GM18861 (cell line): ENCODE measurements around the gene CABP4.
A peak's percentile ranks its signal among the peaks of the same experiment; 100 is the strongest.

Source experiments
- ATAC-seq: cut with Tn5 transposase; IDR thresholded peaks from one replicate; pipeline ENCODE4 v1.9.1; 2021; ENCODE audit not compliant: unreplicated experiment

The CABP4 gene

GRCh38 chr11:67507242-67507863, 52.2 kb downstream of the CABP4 start:
- ATAC-seq: no peak

- ATAC-seq: peak; percentile 69
Measured at GRCh38 chr11:67507864-67508485, 52.8 kb downstream of the CABP4 start, which contains the start of gene CDK2AP2. Gene CDK2AP2 (minus strand): TSS chr11:67508162. CDS start chr11:67508082, 80 bp downstream.

DNA sequence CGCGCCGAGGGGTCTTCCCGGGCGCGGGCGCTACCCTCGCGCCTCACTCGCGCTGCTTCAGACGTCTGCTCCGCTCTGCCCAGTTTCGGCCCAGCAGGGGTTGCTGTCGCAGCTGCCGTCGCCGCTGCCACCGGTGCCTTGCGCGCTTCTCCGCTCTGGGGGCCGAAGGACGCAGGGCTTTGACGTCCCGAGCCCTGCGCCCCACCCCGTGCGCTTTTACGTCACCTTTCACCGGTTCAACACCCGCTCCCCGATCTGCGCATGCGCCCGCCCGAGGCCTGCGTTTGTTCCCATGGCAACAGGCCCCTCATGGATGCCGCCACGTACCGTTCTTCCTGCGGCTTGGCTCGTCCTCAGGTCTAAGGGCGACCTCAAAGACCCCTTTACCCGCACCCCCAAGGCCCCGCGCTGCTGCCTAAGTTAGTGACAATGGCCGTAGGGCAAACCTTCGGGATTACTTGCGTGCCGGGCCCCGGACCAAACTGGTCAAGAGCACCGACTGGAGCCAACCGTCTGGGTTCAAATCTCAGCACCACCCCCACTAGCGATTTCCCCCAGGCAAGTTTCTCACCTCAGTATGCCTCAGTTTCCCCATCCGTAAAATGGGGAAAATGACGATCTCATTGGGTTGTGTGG, 53.5 kb downstream of the CABP4 start:
- peak; percentile 26 for ATAC-seq

GRCh38 chr11:67510023-67510345, 54.8 kb downstream of the CABP4 start:
- ATAC-seq: no peak
